GM06990 (cell line): ENCODE data around the gene GAK.

ENCODE experiments used
- DNase-seq: peaks from one replicate; pipeline ENCODE4 v3.0.0-alpha.2; 2011; ENCODE audit not compliant: insufficient read length; ENCODE audit errors: extremely low read depth
- H3K27me3 ChIP-seq: replicated peaks from 2 replicates; pipeline ENCODE4 v1.6.0; 2011; ENCODE audit warnings: low read length; ENCODE audit not compliant: control insufficient read depth, insufficient read depth
- H3K36me3 ChIP-seq: 2 replicates; pipeline ENCODE4 v1.5.1; 2011; ENCODE audit warnings: low read length; ENCODE audit not compliant: control insufficient read depth, insufficient read depth
- H3K4me3 ChIP-seq: replicated peaks from 2 replicates; pipeline ENCODE4 v1.5.1; 2011; ENCODE audit warnings: low read depth, mild to moderate bottlenecking, control low read depth, low read length
- TF ChIP-seq, protein P1 (sequence below): IDR thresholded peaks from 2 replicates; pipeline ENCODE4 v1.5.1; 2011; ENCODE audit warnings: low read length, control low read depth, mild to moderate bottlenecking, inconsistent platforms; ENCODE audit not compliant: insufficient read depth, poor library complexity, severe bottlenecking

GAK gene

DNA sequence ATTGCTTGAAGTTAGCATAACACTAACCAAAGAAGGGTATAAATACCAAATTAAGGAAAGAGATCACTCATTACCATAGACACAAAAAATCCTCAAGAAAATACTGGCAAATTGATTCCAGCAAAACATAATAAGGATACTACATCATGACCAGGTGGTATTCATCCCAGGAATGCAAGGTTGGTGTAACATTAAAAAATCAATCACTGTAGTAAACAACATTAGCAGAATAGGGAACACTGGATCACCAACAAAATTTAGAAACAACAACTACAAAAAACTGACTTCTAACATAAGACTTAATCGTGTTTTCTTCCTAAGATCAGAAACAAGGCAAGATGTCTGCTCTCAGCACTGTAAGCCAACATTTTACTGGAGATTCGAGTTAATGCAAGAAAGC, 14.1 kb downstream of the GAK start:
- Histone ChIP-seq H3K27me3 (no peaks in the 10 kb centered on the region), H3K4me3 (no peak overlapping the region), H3K36me3 (peaks cover 3% of the 10 kb centered on the region)
- DNase-seq, result no peak
- TF ChIP-seq, protein P1, sequence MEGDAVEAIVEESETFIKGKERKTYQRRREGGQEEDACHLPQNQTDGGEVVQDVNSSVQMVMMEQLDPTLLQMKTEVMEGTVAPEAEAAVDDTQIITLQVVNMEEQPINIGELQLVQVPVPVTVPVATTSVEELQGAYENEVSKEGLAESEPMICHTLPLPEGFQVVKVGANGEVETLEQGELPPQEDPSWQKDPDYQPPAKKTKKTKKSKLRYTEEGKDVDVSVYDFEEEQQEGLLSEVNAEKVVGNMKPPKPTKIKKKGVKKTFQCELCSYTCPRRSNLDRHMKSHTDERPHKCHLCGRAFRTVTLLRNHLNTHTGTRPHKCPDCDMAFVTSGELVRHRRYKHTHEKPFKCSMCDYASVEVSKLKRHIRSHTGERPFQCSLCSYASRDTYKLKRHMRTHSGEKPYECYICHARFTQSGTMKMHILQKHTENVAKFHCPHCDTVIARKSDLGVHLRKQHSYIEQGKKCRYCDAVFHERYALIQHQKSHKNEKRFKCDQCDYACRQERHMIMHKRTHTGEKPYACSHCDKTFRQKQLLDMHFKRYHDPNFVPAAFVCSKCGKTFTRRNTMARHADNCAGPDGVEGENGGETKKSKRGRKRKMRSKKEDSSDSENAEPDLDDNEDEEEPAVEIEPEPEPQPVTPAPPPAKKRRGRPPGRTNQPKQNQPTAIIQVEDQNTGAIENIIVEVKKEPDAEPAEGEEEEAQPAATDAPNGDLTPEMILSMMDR, result no peak

DNA sequence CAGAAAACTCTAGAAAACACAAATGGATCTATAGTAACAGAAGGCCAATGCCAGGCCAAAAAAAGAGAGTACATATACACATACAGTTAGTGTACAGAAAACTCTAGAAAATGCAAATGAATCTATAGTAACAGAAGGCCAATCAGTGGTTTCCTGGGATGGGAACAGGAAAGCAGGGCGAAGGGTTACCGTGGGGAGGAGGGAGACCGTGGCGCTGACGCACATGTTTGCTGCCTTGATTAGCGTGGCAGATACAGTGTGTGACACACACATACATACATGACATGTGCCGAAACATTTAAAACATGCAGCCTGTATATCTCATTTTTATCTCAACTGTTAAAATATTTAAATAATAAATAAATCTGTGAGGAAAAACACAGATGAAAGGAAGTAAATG, 14.7 kb downstream of the GAK start:
- H3K36me3 ChIP-seq, result peaks cover 8% of the 10 kb centered on the region
- no peaks in the 10 kb centered on the region for H3K27me3 ChIP-seq
- H3K4me3 ChIP-seq, result no peak overlapping the region
- DNase-seq, result no peak
- TF ChIP-seq, protein P1, result no peak

DNA sequence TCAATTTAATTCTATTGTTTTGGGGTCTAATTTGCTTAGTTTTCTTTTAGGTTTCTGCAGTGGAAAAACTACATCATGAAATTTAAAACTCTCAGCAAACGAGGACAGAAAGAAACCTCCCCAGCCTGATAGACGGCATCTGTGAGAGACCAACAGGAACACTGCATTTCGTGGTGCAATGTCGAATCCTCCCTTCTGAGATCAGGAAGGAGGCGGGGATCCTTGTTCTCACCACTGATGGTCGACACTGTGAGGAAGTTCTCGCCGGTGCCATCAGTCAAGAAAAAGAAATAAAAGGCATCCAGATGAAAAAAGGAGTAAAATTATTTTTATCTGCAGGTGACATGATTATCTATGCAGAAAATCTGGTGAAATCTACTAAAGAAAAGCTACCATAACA, 16.5 kb downstream of the GAK start:
- TF ChIP-seq, protein P1, result no peak
- peaks cover 18% of the 10 kb centered on the region for H3K36me3 ChIP-seq
- peak overlapping the region; percentile 10; the same call in 1 of the 2 replicates for H3K4me3 ChIP-seq
- no peaks in the 10 kb centered on the region for H3K27me3 ChIP-seq
- DNase-seq, result no peak

DNA sequence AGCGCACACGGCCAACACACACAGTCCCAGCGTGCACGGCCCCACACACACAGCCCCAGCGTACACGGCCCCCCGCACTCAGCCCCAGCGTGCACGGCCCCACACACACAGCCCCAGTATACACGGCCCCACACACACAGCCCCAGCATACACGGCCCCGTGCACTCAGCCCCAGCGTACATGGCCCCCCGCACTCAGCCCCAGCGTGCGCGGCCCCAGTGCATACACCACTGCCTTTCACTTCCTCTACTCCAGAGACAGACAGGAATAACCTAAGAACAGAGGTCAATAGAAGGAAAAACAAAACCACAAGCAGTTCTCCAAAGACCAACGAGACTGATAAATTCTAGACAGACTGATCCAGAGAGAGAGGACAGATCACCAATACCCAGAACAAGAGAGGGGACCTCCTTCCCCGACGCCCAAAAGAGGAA, 17.1 kb downstream of the GAK start:
- peaks cover 21% of the 10 kb centered on the region for H3K36me3 ChIP-seq
- DNase-seq, result peak; percentile 26
- no peaks in the 10 kb centered on the region for H3K27me3 ChIP-seq
- H3K4me3 ChIP-seq, result no peak overlapping the region; the same call in 1 of the 2 replicates
- TF ChIP-seq, protein P1, result no peak

DNA sequence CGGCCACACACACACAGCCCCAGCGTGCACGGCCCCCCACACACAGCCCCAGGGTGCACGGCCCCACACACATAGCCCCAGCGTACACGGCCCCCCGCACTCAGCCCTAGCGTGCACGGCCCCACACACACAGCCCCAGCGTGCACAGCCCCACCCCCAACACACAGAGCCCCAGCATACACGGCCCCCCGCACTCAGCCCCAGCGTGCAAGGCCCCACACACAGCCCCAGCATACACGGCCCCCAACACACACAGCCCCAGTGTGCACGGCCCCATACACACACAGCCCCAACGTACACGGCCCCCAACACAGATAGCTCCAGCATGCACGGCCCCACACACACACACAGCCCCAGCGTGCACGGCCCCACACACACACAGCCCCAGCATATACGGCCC, 17.6 kb downstream of the GAK start:
- Histone ChIP-seq H3K36me3 (peaks cover 26% of the 10 kb centered on the region), H3K4me3 (no peak overlapping the region), H3K27me3 (no peaks in the 10 kb centered on the region)
- no peak for DNase-seq
- TF ChIP-seq, protein P1, result no peak

DNA sequence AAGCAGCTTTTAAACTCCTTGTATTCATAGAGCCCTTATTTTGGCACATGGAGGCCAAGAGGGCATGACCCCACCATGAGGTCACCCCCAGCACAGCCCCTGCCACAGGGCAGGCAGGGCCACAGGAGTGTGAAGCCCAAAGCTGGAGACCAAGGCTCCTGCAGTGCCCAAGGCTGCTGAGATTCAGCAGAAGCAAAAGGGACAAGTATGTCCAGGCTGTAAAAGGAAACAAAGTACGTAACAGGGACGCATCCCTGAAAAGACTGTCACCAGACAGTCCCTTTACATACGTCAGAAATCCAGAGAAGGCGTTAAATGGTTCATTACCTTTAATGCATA, 18.9 kb downstream of the GAK start:
- no peak for DNase-seq
- TF ChIP-seq, protein P1, result no peak

More for the DNA sequence above, 18.9 kb downstream of the GAK start:
- no peaks in the 10 kb centered on the region for H3K27me3 ChIP-seq
- H3K36me3 ChIP-seq, result peaks cover 30% of the 10 kb centered on the region
- H3K4me3 ChIP-seq, result no peak overlapping the region
